Ascending aorta (tissue), 2 donors: ENCODE measurements around the gene CAMKMT. TPM values are rescaled to one million over a fixed set of nuclear protein-coding genes. Genes with fewer than 3 reads are reported as not detected.

Experiments
- DNase-seq, 2 donors: peaks; one replicate each; pipeline ENCODE4 v3.0.0-alpha.2; 2019; ENCODE audit warnings: low spot score in 2 of 2
- H3K27ac ChIP-seq, 2 donors: fragments of 200-600 bp; sonication (generic); one replicate each; pipeline ENCODE4 v1.5.1; 2016 to 2017; ENCODE audit warnings: mild to moderate bottlenecking in 1 of 2
- H3K27me3 ChIP-seq: fragments of 200-600 bp; sonication (generic); one replicate; pipeline ENCODE4 v1.5.1; 2017
- H3K36me3 ChIP-seq, 2 donors: fragments of 200-600 bp; sonication (generic); one replicate each; pipeline ENCODE4 v1.5.1; 2016
- H3K4me1 ChIP-seq, 2 donors: fragments of 200-600 bp; sonication (generic); one replicate each; pipeline ENCODE4 v1.5.1; 2016 to 2017; ENCODE audit warnings: mild to moderate bottlenecking in 1 of 2
- H3K4me3 ChIP-seq, 2 donors: fragments of 200-600 bp; sonication (generic); one replicate each; pipeline ENCODE4 v1.5.1; 2016 to 2017; ENCODE audit warnings: mild to moderate bottlenecking in 1 of 2
- H3K9me3 ChIP-seq, 2 donors: fragments of 200-600 bp; sonication (generic); one replicate each; pipeline ENCODE4 v1.5.1; 2016
- CTCF ChIP-seq, 3 experiments: fragments of 200-600 bp in 2 of 3; fragments of 450-650 bp in 1 of 3; sonication (generic) in 2 of 3; IDR thresholded peaks; one replicate each; pipeline ENCODE4 v1.5.1; 2016 to 2019; ENCODE audit warnings: antibody characterized with exemption in 3 of 3, mild to moderate bottlenecking in 1 of 3, moderate library complexity in 1 of 3
- intact Hi-C: fragments of 100-400 bp; cut with DNase I; formaldehyde crosslinking; loops from one replicate; pipeline ENCODE4 v1.15.1; 2023
- total RNA-seq: library from RNA; depleted of rRNA; stranded (reverse); fragments of >200 nt; gene quantifications from one replicate; pipeline ENCODE4 v1.1.0, GENCODE V29; 2016

The CAMKMT gene
- total RNA-seq, 1 donor from 2014 or later: 5.1 TPM

GRCh38 chr2:44768438-44769236, 406.9 kb downstream of the CAMKMT start:
- no peaks in the 10 kb centered on the region for H3K9me3 ChIP-seq
- no peak for TF ChIP-seq CTCF (IDR thresholded peaks at IDR 0.05)
- H3K4me1 ChIP-seq: no peaks in the 10 kb centered on the region
- intact Hi-C loops: no loop called here
- no peak overlapping the region for H3K27ac ChIP-seq
- no peak overlapping the region for H3K4me3 ChIP-seq
- DNase-seq: no peak
- H3K36me3 ChIP-seq: no peaks in the 10 kb centered on the region
- no peaks in the 10 kb centered on the region for H3K27me3 ChIP-seq

GRCh38 chr2:44769349-44770011, 407.7 kb downstream of the CAMKMT start:
- Histone ChIP-seq H3K27ac (no peak overlapping the region), H3K36me3 (no peaks in the 10 kb centered on the region), H3K4me1 (no peaks in the 10 kb centered on the region), H3K27me3 (no peaks in the 10 kb centered on the region), H3K9me3 (no peaks in the 10 kb centered on the region), H3K4me3 (no peak overlapping the region)
- no peak for TF ChIP-seq CTCF (IDR thresholded peaks at IDR 0.05)
- intact Hi-C loops: no loop called here
- no peak for DNase-seq

- TF ChIP-seq CTCF (IDR thresholded peaks at IDR 0.05): no peak
- Histone ChIP-seq H3K9me3 (no peaks in the 10 kb centered on the region), H3K27ac (no peak overlapping the region), H3K36me3 (no peaks in the 10 kb centered on the region), H3K4me3 (no peak overlapping the region), H3K4me1 (no peaks in the 10 kb centered on the region), H3K27me3 (no peaks in the 10 kb centered on the region)
- DNase-seq: no peak
- intact Hi-C loops: no loop called here
Measured at GRCh38 chr2:44770221-44771195, 408.8 kb downstream of the CAMKMT start.

GRCh38 chr2:44771522-44771921, 409.8 kb downstream of the CAMKMT start:
- intact Hi-C loops: no loop called here
- no peak for TF ChIP-seq CTCF (IDR thresholded peaks at IDR 0.05)
- no peak for DNase-seq
- H3K36me3 ChIP-seq: no peaks in the 10 kb centered on the region
- H3K9me3 ChIP-seq: no peaks in the 10 kb centered on the region
- H3K4me3 ChIP-seq: no peak overlapping the region
- no peaks in the 10 kb centered on the region for H3K4me1 ChIP-seq
- no peaks in the 10 kb centered on the region for H3K27me3 ChIP-seq
- no peak overlapping the region for H3K27ac ChIP-seq

GRCh38 chr2:44772131-44772530, 410.4 kb downstream of the CAMKMT start:
- no peak for DNase-seq
- no peak overlapping the region for H3K4me3 ChIP-seq
- intact Hi-C loops: no loop called here
- H3K27ac ChIP-seq: no peak overlapping the region
- H3K36me3 ChIP-seq: no peaks in the 10 kb centered on the region
- H3K4me1 ChIP-seq: no peaks in the 10 kb centered on the region
- TF ChIP-seq CTCF (IDR thresholded peaks at IDR 0.05): no peak
- H3K9me3 ChIP-seq: no peaks in the 10 kb centered on the region
- no peaks in the 10 kb centered on the region for H3K27me3 ChIP-seq
